HL-60 (cell line): ENCODE data around the gene FGF22.

Source experiments
- DNase-seq, 2 experiments: peaks; one replicate each; pipeline ENCODE4 v3.0.0-alpha.2; 2010 to 2020; ENCODE audit warnings: low read depth in 1 of 2, low spot score in 1 of 2
- H3K27ac ChIP-seq: fragments of 250-450 bp; sonication (Bioruptor Pico); replicated peaks from 2 replicates; pipeline ENCODE4 v1.5.1; 2020; ENCODE audit warnings: mild to moderate bottlenecking, moderate library complexity
- H3K27me3 ChIP-seq: fragments of 250-450 bp; sonication (Bioruptor Pico); 2 replicates; pipeline ENCODE4 v1.5.1; 2021; ENCODE audit warnings: mild to moderate bottlenecking, moderate library complexity; ENCODE audit not compliant: insufficient read depth, poor library complexity, severe bottlenecking
- H3K4me3 ChIP-seq: replicated peaks from 2 replicates; pipeline ENCODE4 v1.5.1; 2011; ENCODE audit warnings: mild to moderate bottlenecking, control low read depth, low read length; ENCODE audit not compliant: insufficient read depth
- CTCF ChIP-seq: IDR thresholded peaks from one replicate; pipeline ENCODE4 v1.5.1; 2011; ENCODE audit warnings: low read length, control low read depth, inconsistent platforms; ENCODE audit not compliant: insufficient read depth
- GABPA ChIP-seq: IDR thresholded peaks from 2 replicates; pipeline ENCODE4 v1.6.1; 2012; ENCODE audit warnings: low read depth
- POLR2AphosphoS5 ChIP-seq: IDR thresholded peaks from 2 replicates; pipeline ENCODE4 v1.6.1; 2012; ENCODE audit warnings: low read depth
- REST ChIP-seq: IDR thresholded peaks from 2 replicates; pipeline ENCODE4 v1.6.1; 2012; ENCODE audit warnings: low read depth; ENCODE audit not compliant: insufficient replicate concordance
- SPI1 ChIP-seq: IDR thresholded peaks from 2 replicates; pipeline ENCODE4 v1.6.1; 2012; ENCODE audit warnings: low read depth, mild to moderate bottlenecking, borderline replicate concordance

FGF22 gene

GRCh38 chr19:616062-616700, 23.5 kb upstream of the FGF22 start:
- Histone ChIP-seq H3K27ac (no peak overlapping the region), H3K27me3 (no peaks in the 10 kb centered on the region), H3K4me3 (no peak overlapping the region)
- DNase-seq: no peak
- TF ChIP-seq GABPA (no peak), CTCF (no peak), POLR2AphosphoS5 (no peak), REST (no peak), SPI1 (no peak)

- DNase-seq: no peak
- no peak overlapping the region for H3K4me3 ChIP-seq
- H3K27ac ChIP-seq: no peak overlapping the region
- H3K27me3 ChIP-seq: no peaks in the 10 kb centered on the region
- no peak for TF ChIP-seq SPI1
- no peak for TF ChIP-seq GABPA
- TF ChIP-seq CTCF: no peak
- no peak for TF ChIP-seq POLR2AphosphoS5
- no peak for TF ChIP-seq REST
These were observed 22.7 kb upstream of the FGF22 start for GRCh38 chr19:616747-617526.

- H3K27ac ChIP-seq: no peak overlapping the region
- no peaks in the 10 kb centered on the region for H3K27me3 ChIP-seq
- DNase-seq: no peak
- TF ChIP-seq GABPA (no peak), POLR2AphosphoS5 (no peak), REST (no peak), SPI1 (no peak), CTCF (no peak)
- H3K4me3 ChIP-seq: no peak overlapping the region
These were observed 22.0 kb upstream of the FGF22 start for GRCh38 chr19:617551-618246.
